HG03139 (cell line): ENCODE measurements around the gene TMEM208.

Source experiments
- ATAC-seq: cut with Tn5 transposase; IDR thresholded peaks from one replicate; pipeline ENCODE4 v1.9.1; 2021; ENCODE audit not compliant: unreplicated experiment

Gene TMEM208

DNA sequence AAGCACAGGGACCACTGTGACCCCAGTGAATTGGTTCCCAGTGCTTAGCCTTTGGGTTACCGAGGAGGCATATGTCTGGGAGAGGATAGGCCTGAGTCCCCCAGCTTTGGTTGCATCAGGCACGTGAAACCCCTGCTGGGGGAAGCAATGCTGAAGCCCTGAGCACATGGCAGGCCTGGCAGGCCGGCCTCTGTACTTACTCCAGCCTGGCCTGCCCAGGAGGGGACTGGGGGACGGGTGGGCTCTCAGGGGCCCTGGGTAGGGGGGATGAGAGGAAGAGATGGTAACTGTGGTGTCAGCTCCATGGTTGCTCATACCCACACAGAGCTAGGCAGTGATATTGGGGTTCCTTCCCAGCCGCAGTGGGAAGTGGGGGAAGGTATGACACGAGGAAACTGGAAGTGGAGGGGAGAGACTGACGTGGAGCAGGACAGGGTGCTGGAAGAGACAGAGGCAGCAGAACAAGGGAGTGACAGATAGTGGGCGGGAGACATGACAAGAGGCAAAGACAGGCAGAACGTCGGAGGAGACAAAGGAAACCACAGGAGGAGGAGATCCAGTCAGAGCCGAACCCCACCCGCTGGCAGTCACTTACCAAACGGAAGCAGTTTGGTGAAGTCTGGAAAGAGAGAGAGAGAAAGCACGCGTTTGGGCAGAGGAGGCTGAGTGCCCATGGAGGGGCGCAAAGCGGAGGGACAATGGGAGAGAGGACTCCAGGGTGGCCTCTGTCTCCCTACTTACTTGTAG is 9.1 kb downstream of the TMEM208 start:
- no peak for ATAC-seq

DNA sequence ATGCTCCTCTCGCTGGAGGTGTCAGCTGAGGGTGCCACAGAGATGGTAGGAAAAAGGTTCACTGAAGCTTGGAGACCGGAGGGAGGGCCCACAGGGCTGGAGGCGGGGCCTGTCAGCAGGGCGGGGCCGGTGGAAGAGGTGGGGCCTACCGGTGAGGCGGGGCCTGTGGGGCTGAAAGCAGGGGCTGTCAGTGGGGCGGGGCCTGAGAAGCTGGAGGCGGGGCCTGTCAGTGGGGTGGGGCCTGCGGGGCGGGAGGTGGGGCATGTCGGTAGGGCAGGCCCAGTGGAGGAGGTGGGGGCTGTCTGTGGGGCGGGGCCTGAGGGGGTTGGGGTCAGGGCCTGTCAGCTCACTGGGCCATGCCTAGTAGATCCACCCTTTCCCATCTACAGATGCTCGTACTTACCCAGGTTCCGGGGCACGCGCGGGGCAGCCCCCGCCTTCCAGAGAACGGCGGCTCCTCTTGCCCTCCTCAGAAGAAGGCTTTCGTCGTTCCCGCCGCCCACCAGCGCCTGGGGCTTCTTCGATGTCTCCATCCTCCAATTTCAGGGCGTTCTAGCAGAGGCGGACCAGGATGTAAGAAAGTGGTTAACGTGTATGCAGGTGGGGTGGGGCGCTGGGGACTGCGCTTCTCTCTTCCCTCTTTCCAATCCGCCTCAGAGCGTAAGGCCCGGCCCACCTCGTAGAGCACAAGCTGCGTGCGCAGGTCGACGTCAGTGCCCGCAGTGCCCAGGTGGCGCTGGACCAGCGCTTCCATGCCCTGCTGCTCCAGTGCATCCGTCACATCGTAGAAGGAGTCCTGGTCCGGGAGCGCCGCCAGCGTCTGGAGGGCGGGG is 9.8 kb downstream of the TMEM208 start:
- ATAC-seq: no peak

DNA sequence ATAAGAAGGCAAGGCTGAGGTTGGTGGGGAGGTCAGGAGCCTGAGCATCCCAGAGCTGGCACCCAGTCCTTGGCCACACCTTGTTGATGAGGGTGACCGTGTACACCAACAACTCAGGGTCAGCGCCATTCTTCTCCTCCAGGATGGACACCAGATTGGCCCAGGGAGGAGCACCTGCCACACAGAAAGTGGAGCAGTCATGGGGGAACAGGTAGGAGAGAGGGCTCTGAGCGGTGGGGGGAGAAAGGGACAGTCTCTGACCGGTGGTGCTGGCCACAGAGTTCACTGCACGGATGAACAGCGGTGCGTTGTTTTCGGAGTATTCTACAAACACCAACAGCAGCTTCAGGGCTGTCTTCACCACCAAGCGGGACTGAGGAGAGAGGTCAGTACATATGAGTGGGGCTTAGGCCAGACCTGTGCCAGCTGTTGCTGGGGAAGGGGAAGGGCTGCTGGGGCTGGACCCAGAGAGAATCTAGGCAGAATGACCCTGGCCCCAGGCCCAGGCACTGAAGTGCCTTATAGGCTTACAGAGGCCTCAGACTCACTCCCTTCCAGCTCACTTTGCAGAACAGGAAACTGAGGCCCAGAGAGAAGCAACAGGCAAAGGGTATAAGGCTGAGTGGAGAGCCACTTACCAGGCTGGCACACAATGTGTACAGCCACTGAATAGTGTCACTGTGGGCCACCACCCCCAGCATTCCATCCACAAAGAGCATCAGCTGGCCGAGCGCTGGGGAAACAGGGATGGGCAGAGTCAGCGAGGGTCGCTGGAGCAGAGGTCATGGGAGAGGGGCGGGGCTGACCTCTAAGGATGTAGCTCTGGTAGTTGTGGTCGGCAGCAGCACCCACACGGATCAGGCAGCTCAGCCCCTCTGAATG is 10.7 kb downstream of the TMEM208 start:
- no peak for ATAC-seq

DNA sequence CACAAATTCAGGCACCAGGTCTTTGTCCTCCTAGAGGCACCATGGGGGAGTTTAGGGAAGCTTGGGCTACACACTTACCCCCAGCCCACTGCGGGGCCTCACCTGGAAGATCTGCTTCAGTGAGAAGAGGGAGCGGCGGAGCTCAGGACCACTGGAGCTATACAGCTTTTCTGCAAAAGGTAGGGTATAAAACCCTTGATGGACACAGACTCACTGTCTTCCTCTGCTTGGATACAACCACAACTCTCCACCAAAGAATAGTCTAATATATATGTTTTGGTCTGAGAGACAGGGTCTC is 11.3 kb downstream of the TMEM208 start:
- ATAC-seq: no peak

DNA sequence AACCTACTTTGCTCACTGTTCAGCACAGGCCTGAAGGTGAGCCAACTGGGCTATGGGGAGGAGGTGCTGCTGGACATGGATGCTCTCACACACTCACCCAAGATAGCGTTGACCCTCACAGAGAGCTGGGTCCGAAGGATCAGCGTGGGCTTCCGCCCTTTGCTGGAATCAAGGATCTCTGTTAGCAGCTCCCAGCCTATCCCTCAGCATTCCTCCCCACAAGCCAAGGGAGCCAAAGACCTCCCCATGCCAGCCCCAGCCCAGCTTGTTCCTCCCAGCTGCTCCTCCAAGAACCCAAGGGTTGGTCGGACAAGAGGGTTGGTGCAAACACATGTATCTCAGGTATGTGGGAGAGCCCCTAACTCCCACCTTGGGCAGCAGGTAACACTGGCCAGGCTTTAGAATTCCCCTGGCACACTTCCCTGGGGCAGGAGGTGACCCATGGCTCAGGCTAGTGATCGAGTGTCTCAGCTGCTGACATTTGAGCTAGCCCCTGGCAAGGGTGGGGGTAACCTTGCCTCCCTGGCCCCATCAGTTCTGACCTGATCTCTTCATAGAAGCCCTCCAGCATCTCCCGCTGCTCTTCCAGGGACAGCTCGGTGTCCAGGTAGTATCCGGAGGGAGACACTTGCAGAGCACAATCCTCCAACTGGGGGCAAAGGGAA is 12.0 kb downstream of the TMEM208 start:
- no peak for ATAC-seq

GRCh38 chr16:67240506-67240905 is 13.6 kb downstream of the TMEM208 start:
- no peak for ATAC-seq

DNA sequence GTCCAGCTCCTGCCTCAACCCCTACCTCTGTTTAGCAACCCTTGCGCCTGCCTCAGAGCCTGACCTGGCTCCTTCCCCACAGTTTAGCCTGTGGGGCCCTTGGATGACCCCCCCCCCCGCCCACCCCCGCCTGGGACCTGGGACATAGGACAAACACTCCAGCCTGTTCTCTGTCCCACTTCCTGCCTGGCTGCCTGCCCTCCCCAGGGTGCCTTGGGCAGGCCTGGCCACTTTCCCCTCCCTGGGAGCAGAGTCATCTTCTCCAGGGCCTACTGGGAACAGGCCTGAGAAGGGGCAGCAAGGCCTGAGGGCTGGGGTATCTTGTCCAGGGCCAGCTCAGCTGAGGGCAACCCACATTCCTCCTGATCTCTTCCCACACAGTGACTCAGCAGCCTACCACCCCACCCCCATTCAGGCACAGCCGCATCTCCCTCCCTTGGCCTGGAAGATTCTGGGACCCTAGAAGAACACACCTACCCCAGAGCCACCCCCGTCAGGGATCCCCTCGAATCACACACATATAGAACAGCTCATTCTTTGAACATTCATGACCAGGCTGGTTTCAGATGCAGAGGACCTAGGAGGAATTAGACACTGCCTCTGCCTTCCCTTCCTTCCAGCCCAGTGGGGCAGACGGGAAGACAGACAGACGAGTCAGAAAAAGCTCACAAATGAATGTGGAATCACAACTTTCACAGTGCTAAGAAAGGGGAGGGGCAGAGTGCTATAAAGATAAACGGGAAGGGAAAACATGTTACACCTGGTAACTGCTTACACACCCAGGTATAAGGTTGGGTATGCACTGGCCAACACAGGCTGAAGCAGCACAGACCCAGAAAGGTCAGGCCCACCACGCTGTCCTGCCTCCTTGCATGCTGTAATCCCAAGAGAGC is 14.3 kb downstream of the TMEM208 start:
- no peak for ATAC-seq

GRCh38 chr16:67242138-67242730 is 15.3 kb downstream of the TMEM208 start:
- ATAC-seq: no peak

GRCh38 chr16:67243481-67243880 is 16.6 kb downstream of the TMEM208 start:
- no peak for ATAC-seq

DNA sequence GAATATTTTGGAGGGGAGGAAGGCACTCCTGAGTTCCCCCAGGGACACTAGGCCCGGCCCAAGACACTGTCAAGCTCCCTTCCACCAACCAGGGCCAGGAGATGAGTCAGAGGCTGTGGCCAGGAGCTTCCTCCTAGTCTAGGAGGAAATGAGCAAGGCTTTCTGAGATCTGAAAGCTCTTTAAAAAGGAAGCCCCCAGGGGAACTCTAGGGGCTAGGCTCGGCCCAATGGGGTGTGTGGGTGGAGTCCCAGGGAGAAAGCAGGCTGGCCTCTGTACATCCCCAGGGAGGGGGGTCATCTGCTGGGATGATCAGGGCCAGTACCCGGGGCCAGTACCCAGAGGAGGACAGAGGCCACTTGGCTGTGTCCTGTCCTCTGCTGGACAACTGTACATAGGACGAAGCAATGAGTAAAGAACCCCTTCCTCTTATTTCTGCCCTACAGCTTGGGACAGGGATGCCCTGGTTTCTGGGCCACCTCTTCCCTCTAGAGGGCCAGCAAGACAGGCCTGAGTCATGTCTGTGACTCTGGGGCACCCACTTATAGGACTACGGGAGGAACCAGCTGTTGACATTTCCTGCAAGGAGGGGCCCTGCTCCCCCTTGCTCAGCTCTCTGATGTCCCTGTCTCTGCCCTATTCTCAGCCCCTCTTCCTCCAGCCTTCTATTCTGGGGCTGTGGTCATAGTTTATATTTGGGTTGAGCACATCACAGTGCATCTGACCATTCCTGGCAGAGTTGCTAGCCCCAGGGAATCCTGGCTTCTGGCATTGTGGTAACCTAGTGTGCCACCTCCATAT is 17.7 kb downstream of the TMEM208 start:
- peak; percentile 44 for ATAC-seq

GRCh38 chr16:67245186-67245585 is 18.3 kb downstream of the TMEM208 start:
- no peak for ATAC-seq

- ATAC-seq: no peak
These were observed 18.7 kb downstream of the TMEM208 start for GRCh38 chr16:67245674-67246080.

GRCh38 chr16:67246081-67246755 is 19.3 kb downstream of the TMEM208 start:
- ATAC-seq: peak; percentile 20

GRCh38 chr16:67246756-67247191 is 19.8 kb downstream of the TMEM208 start:
- no peak for ATAC-seq

DNA sequence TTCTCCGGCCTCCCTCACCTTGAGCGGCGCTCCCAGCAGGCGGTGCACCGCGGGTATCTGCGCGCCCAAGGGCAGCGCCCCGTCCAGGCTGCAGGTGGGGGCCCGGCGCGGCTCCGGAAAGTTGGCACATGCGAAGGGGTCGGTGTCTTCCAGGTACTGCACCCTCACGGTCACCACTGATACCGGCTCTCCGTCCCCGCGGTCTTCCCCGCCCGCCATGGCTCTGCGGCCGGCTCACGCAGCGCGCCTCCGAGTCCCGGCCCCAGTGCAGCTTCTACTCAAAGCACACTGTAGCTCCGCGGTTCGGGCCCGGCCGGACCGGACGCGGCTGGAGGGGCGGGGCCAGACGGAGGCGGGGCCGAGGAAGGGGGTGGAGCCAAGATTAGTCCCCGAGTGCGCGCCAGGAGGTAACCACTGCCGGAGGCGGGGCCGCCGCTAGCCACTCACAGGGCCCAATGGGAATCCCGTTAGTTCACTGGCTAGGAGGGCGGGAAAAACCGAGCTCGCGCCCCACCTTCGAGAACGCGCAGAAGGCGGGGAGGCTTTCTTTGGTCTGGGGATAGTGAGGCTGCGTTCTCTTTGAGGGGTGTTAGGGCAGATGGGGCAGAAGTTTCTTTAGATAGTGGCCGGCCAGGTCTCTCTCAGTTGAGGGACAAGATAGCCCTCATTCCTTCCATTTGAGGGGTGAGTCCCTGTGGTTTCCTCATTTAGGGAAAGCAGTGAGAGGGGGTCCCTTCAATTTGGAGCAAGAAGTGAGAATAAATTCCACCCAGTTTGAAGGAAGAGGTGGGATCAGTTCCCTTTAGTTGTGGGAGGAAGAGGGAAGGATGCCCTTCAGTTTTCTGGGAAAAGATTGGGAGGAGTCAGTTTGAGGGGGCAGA is 20.5 kb downstream of the TMEM208 start, which contains the start of gene FHOD1:
Gene FHOD1 (minus strand): TSS at position 290 of the 881 bp plus-strand sequence. CDS start 71 bp downstream, at position 219.
- ATAC-seq: peak; percentile 40

DNA sequence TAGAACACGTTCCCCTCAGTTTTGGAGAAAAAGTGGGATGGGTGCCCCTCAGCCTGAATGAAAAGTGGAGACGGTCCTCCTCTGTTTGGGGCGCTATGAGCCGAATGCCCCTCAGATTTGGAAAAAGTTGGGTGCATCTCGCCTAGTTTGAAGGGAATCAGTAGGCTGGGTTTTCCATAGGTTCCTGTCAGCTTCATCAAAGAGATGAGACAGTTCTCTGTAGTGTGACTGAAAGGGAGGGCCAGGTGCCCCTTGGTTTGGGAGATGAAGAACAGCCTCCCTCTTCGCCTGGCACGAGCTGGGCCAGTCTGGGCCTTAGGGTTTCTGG is 21.1 kb downstream of the TMEM208 start:
- no peak for ATAC-seq
